H9 (cell line): ENCODE measurements around the gene POTEC. TPM values are rescaled to one million over a fixed set of nuclear protein-coding genes. Genes with fewer than 3 reads are reported as not detected.
"Not testable (repeated sequence)": the region's sequence is repeated elsewhere in the genome, so short reads cannot be mapped to it uniquely, and the experiment has no call there.

ENCODE experiments used
- DNase-seq: peaks from one replicate; pipeline ENCODE4 v3.0.0-alpha.2; 2017
- H2AFZ ChIP-seq: one replicate; pipeline ENCODE4 v1.6.1; 2013; ENCODE audit warnings: mild to moderate bottlenecking, low read length, control low read depth, moderate library complexity
- H2AK5ac ChIP-seq: 2 replicates; pipeline ENCODE4 v1.6.1; 2013; ENCODE audit warnings: low read length, control low read depth, mixed read lengths; ENCODE audit not compliant: insufficient read length
- H2BK120ac ChIP-seq: one replicate; pipeline ENCODE4 v1.6.1; 2013; ENCODE audit warnings: low read depth, mild to moderate bottlenecking, low read length, control low read depth, inconsistent platforms; ENCODE audit not compliant: poor library complexity, severe bottlenecking
- H2BK12ac ChIP-seq: 2 replicates; pipeline ENCODE4 v1.6.1; 2013; ENCODE audit warnings: low read length, control low read depth, mixed read lengths, low read depth; ENCODE audit not compliant: insufficient read length
- H2BK15ac ChIP-seq: 2 replicates; pipeline ENCODE4 v1.6.1; 2013; ENCODE audit warnings: low read depth, low read length, control low read depth
- H2BK20ac ChIP-seq: one replicate; pipeline ENCODE4 v1.6.1; 2013; ENCODE audit warnings: low read depth, mild to moderate bottlenecking, low read length, control low read depth, inconsistent platforms; ENCODE audit not compliant: poor library complexity, severe bottlenecking
- H2BK5ac ChIP-seq: 2 replicates; pipeline ENCODE4 v1.6.1; 2013; ENCODE audit warnings: low read length, control low read depth, mixed read lengths; ENCODE audit not compliant: insufficient read length
- H3K14ac ChIP-seq: 2 replicates; pipeline ENCODE4 v1.6.1; 2013; ENCODE audit warnings: low read length, control low read depth; ENCODE audit not compliant: insufficient read depth
- H3K18ac ChIP-seq: 2 replicates; pipeline ENCODE4 v1.6.1; 2013; ENCODE audit warnings: low read depth, mild to moderate bottlenecking, mixed read lengths, low read length, control low read depth; ENCODE audit not compliant: insufficient read length
- H3K23ac ChIP-seq: 2 replicates; pipeline ENCODE4 v1.6.1; 2013; ENCODE audit warnings: low read length, control low read depth, mixed read lengths, low read depth; ENCODE audit not compliant: insufficient read length
- H3K23me2 ChIP-seq: 2 replicates; pipeline ENCODE4 v1.6.1; 2013; ENCODE audit warnings: low read depth, mild to moderate bottlenecking, mixed read lengths, low read length, control low read depth; ENCODE audit not compliant: insufficient read length, poor library complexity, severe bottlenecking
- H3K27ac ChIP-seq: 2 replicates; pipeline ENCODE4 v1.5.1; 2013; ENCODE audit warnings: low read length, control low read depth, mixed read lengths, low read depth; ENCODE audit not compliant: insufficient read length
- H3K27me3 ChIP-seq: 2 replicates; pipeline ENCODE4 v1.6.1; 2013; ENCODE audit warnings: low read length, control low read depth, inconsistent platforms; ENCODE audit not compliant: insufficient read depth
- H3K4ac ChIP-seq: 2 replicates; pipeline ENCODE4 v1.6.1; 2013; ENCODE audit warnings: low read depth, mild to moderate bottlenecking, control low read depth, inconsistent platforms, low read length, moderate library complexity
- H3K4me1 ChIP-seq: 2 replicates; pipeline ENCODE4 v1.6.1; 2013; ENCODE audit warnings: low read length, control low read depth, inconsistent platforms; ENCODE audit not compliant: insufficient read depth
- H3K4me2 ChIP-seq: 2 replicates; pipeline ENCODE4 v1.6.1; 2013; ENCODE audit warnings: low read length, control low read depth, mixed read lengths; ENCODE audit not compliant: insufficient read length, insufficient read depth
- H3K56ac ChIP-seq: 2 replicates; pipeline ENCODE4 v1.6.1; 2013; ENCODE audit warnings: low read depth, mild to moderate bottlenecking, mixed read lengths, low read length, control low read depth; ENCODE audit not compliant: insufficient read length
- H3K79me1 ChIP-seq: 2 replicates; pipeline ENCODE4 v1.6.1; 2013; ENCODE audit warnings: low read depth, mild to moderate bottlenecking, moderate library complexity, low read length, control low read depth, inconsistent platforms; ENCODE audit not compliant: insufficient read depth, poor library complexity, severe bottlenecking
- H3K79me2 ChIP-seq: 2 replicates; pipeline ENCODE4 v1.6.1; 2013; ENCODE audit warnings: low read length, control low read depth, inconsistent platforms; ENCODE audit not compliant: insufficient read depth
- H3K9ac ChIP-seq: 2 replicates; pipeline ENCODE4 v1.6.1; 2013; ENCODE audit warnings: low read length, control low read depth, mixed read lengths; ENCODE audit not compliant: insufficient read length; ENCODE audit errors: extremely low read depth
- H3K9me3 ChIP-seq: one replicate; pipeline ENCODE4 v1.6.1; 2013; ENCODE audit warnings: low read depth, low read length, inconsistent platforms; ENCODE audit not compliant: control insufficient read depth
- H3T11ph ChIP-seq: one replicate; pipeline ENCODE4 v1.6.1; 2013; ENCODE audit warnings: mild to moderate bottlenecking, low read length, control low read depth, inconsistent platforms
- H4K20me1 ChIP-seq: one replicate; pipeline ENCODE4 v1.6.1; 2013; ENCODE audit not compliant: control insufficient read depth, insufficient read length, insufficient read depth
- H4K5ac ChIP-seq: 2 replicates; pipeline ENCODE4 v1.6.1; 2013; ENCODE audit warnings: low read depth, mild to moderate bottlenecking, mixed read lengths, low read length, control low read depth; ENCODE audit not compliant: insufficient read length
- H4K8ac ChIP-seq: replicated peaks from 2 replicates; pipeline ENCODE4 v1.6.1; 2013; ENCODE audit warnings: low read length, control low read depth, mixed read lengths, low read depth; ENCODE audit not compliant: insufficient read length
- H4K91ac ChIP-seq: 2 replicates; pipeline ENCODE4 v1.6.1; 2013; ENCODE audit warnings: low read depth, mild to moderate bottlenecking, moderate library complexity, mixed read lengths, low read length, control low read depth; ENCODE audit not compliant: insufficient read length
- H3K27ac Mint-ChIP-seq, 3 experiments: 2 replicates in 2 of 3; 3 replicates in 1 of 3; pipeline ENCODE4 v1.8.0; 2020 to 2021; ENCODE audit warnings: mixed read lengths in 3 of 3, mild to moderate bottlenecking in 1 of 3, moderate library complexity in 1 of 3
- H3K27me3 Mint-ChIP-seq: 2 replicates; pipeline ENCODE4 v1.8.0; 2021; ENCODE audit warnings: low read depth, mild to moderate bottlenecking, moderate library complexity, mixed read lengths
- H3K36me3 Mint-ChIP-seq, 3 experiments: 2 replicates in 2 of 3; 3 replicates in 1 of 3; pipeline ENCODE4 v1.8.0; 2020 to 2021; ENCODE audit warnings: low read depth in 3 of 3, mixed read lengths in 3 of 3; ENCODE audit not compliant: insufficient read depth in 1 of 3
- H3K4me1 Mint-ChIP-seq, 2 experiments: 2 replicates each; pipeline ENCODE4 v1.8.0; 2020; ENCODE audit warnings: mixed read lengths in 2 of 2
- H3K4me3 Mint-ChIP-seq, 2 experiments: 2 replicates in 1 of 2; 3 replicates in 1 of 2; pipeline ENCODE4 v1.8.0; 2020 to 2021; ENCODE audit warnings: mild to moderate bottlenecking in 2 of 2, mixed read lengths in 2 of 2, moderate library complexity in 1 of 2
- H3K9me3 Mint-ChIP-seq, 2 experiments: 2 replicates in 1 of 2; 3 replicates in 1 of 2; pipeline ENCODE4 v1.8.0; 2020; ENCODE audit warnings: mild to moderate bottlenecking in 2 of 2, mixed read lengths in 2 of 2, moderate library complexity in 1 of 2
- WGBS: extraction: QIAGEN DNeasy Blood & Tissue Kit; methylation state at CpG from one replicate; pipeline ENCODE4 v1.1.7; 2013; ENCODE audit warnings: missing lambda C conversion rate, low lambda C conversion rate, mixed read lengths; ENCODE audit not compliant: insufficient read length; ENCODE audit errors: extremely low coverage; 5-methylcytosine and 5-hydroxymethylcytosine counted together
- total RNA-seq: library from RNA; stranded (reverse); gene quantifications from 2 replicates; pipeline ENCODE4 v1.2.1, GENCODE V29; 2021

POTEC gene
- total RNA-seq, 1 experiment from 2014 or later, result not detected

- not testable (repeated sequence) for H2AK5ac ChIP-seq, H3K27ac ChIP-seq, H3K79me2 ChIP-seq, H4K8ac ChIP-seq, H3K14ac ChIP-seq, H3T11ph ChIP-seq, H3K4ac ChIP-seq, H2AFZ ChIP-seq, H2BK15ac ChIP-seq, H3K79me1 ChIP-seq, H3K9ac ChIP-seq, H3K23me2 ChIP-seq, H3K9me3 ChIP-seq, H3K4me1 Mint-ChIP-seq, H2BK5ac ChIP-seq, H3K56ac ChIP-seq, H3K4me3 Mint-ChIP-seq, H3K27me3 ChIP-seq, H4K91ac ChIP-seq, H4K5ac ChIP-seq, H2BK120ac ChIP-seq, H2BK20ac ChIP-seq, H3K27ac Mint-ChIP-seq, H3K18ac ChIP-seq, H3K4me1 ChIP-seq, H3K27me3 Mint-ChIP-seq, H2BK12ac ChIP-seq, H3K23ac ChIP-seq, H3K4me2 ChIP-seq, DNase-seq, H4K20me1 ChIP-seq
- peaks cover 6 to 10% (median 9%) of the 10 kb centered on the region in 3 experiments for H3K36me3 Mint-ChIP-seq
- peaks cover 42 to 55% of the 10 kb centered on the region in 2 experiments for H3K9me3 Mint-ChIP-seq
- no CpG with 5 or more reads among the region's 47 CpGs for WGBS
Measured at GRCh38 chr18:14489256-14490014, 54.0 kb downstream of the POTEC start.

GRCh38 chr18:14488789-14489188 is 54.6 kb downstream of the POTEC start:
- not testable (repeated sequence) for H3K9me3 ChIP-seq, H3K79me2 ChIP-seq, H3K4me3 Mint-ChIP-seq, H4K91ac ChIP-seq, H3K56ac ChIP-seq, H3K27me3 Mint-ChIP-seq, H2BK5ac ChIP-seq, H4K8ac ChIP-seq, H3K79me1 ChIP-seq, H3K27ac Mint-ChIP-seq, H2AFZ ChIP-seq, H3K23ac ChIP-seq, H3K4me1 Mint-ChIP-seq, H2BK120ac ChIP-seq, H4K5ac ChIP-seq, H2BK20ac ChIP-seq, H3K18ac ChIP-seq, H3K27me3 ChIP-seq, H3K4me1 ChIP-seq, H3K23me2 ChIP-seq, DNase-seq, H3T11ph ChIP-seq, H3K14ac ChIP-seq, H4K20me1 ChIP-seq, H3K27ac ChIP-seq, H3K4me2 ChIP-seq, H2BK15ac ChIP-seq, H2AK5ac ChIP-seq, H3K4ac ChIP-seq, H3K9ac ChIP-seq, H2BK12ac ChIP-seq, H3K36me3 Mint-ChIP-seq
- H3K9me3 Mint-ChIP-seq, result peaks cover 43 to 55% of the 10 kb centered on the region in 2 experiments
- no CpG with 5 or more reads among the region's 17 CpGs for WGBS
